GM11168 (cell line): ENCODE measurements around the gene NMT1.
"Not testable (repeated sequence)": the region's sequence is repeated elsewhere in the genome, so short reads cannot be mapped to it uniquely, and the experiment has no call there.

Source experiments
- in situ Hi-C: fragments of 300-500 bp; cut with MboI; formaldehyde crosslinking; loops from one replicate; pipeline ENCODE4 v1.12.0; 2022; ENCODE audit warnings: low sequenced_read_pairs; ENCODE audit not compliant: unreplicated experiment

The NMT1 gene

DNA sequence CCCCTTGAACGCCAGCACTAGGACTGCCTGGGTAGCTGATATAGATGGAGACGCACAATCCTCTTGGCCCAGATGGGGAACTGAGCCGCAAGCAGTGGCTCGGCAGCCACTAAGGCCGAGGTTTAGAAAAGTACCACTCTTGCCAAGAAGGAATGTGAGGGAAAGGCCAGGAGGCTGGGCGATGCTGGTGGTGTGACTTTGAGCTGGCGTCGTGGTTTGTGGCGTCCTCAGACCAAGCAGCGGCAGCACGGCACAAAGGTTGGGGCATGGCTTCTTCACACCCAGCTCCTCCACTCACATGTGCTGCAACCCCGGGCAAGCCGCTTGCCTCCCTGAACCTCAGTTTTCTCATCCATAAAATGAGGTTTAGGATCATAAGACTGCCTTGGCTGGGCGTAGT lies 25.3 kb upstream of the NMT1 start:
- in situ Hi-C loops, result no loop called here

- in situ Hi-C loops, result no loop called here
These were observed 24.4 kb upstream of the NMT1 start for GRCh38 chr17:45036691-45037090.

DNA sequence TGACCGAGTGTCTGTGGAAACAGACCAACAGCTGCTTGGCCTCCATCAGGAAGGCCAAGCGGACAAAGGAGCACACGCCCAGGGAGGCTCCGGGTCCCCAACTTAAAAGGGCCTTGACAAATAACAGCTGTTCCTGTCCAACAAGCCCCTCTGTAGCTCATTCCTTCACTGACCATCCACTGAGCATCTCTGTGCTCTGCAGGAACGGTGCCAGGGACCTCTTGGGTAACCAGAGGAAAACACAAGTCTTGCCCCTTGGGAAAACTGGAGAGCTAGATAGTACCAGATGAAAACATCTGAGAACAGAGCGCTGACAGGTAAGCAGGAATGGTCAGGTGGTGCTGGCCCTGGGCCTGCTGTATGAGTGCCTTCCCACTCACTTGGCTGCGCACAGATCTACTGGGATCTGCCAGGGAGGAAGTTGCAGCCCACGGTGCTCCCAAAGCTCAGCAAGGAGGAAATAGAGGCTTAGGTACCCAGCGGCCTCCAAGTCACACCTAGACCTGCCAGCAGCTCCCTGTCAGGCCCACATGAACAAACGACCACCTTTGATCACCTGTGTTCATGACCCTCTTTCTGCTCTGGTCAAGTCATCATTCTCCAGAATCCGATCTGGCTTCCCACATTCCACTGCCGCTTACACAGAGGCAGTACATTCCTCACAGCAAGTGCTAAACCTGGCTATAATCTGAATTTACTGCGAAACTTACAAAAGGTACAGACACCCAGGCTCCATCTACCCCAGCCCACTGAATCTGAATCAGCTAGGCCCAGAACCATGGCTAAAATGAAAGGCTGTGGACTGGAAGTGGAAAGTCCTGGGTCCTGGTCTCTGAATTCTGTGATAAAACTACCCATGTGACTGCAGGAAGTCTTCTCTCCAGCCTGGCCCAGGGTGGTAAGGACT lies 22.1 kb upstream of the NMT1 start:
- in situ Hi-C loops, result no loop called here

DNA sequence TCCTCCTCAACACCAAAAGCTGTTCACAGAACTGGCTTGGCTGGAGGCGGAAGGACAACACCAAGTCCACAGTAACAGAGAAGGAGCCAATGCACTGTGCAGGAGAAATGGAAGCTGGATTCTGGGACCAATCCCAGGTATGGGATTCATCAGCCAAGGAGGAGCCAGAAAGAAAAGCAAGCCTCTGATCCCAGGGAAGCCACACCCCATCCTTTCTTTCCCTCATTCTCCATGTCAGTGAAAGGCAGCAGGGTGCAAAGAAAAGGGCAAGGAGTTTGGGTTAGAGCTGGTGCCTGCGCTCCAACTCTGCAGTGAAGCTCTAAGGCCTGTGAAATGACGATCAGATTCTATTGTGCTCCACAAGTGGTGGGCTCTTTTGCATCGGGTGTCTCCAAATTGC lies 20.7 kb upstream of the NMT1 start:
- in situ Hi-C loops, result no loop called here

DNA sequence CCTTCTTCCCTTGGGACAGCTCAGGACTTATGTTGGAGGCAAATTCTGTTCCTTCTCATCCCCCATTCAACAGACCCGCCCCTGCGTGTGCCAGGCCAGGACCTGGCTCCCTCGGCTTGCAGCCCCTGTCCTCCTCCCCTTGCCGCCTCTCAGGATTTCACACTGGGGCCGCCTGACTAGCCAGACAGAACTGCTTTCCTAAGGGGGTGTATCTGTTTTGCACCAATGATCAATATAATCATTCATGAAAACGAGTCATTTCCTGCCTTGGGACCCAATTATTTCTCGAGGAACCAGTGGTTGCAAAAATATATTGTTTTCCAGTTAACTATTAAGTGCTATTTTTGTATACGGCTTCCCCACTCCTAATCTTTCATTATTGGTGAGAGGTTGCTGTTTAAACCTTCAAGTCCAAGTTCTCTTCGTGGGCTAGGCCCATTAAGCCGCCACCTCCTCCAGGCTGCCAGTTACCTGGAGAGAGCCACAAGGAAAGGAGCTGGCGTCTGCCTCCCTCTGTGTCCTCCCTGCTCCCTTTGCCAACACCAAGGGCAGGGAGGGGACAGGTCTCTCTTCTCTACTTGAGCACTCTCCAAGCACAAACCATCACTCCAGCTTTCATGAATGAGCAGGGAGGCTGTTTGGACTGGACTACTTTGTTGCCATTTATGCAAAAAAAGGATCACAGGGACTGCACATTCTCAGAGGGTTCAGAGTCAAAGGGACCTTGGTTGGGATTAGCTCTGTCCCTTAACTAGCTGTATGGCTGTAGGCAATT lies 18.6 kb upstream of the NMT1 start:
- in situ Hi-C loops, result no loop called here

DNA sequence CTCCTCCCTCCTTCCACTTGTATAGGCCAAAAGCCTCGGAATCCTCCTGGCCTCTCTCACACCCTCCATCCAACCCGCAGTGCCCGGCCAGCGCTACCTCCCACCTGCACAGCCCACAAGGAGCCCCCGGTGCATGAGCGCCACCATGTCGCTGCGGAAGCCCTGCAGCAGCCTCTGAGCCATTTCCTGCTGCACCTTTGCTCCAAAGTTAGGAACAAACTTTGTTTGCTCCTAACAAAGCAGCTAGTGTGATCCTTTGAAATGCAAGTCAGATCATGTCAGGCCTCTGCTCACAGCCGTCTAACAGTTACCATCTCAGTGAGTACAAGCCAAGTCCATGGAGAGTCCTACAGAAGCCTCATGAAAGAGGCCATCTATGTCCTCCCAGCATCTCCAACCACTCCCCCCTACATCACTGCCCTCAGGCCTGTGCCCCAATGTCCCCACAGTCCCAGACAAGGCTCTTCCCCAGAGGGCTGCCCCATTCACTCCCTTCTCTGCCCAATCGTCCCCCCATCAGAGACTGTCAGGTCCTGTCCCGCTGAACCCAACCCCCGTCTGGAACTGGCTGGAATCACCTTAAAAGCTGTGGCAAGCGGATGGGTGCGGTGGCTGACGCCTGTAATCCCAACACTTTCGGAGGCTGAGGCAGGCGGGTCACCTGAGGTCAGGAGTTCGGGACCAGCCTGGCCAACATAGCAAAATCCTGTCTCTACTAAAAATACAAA lies 17.1 kb upstream of the NMT1 start:
- in situ Hi-C loops, result no loop called here

DNA sequence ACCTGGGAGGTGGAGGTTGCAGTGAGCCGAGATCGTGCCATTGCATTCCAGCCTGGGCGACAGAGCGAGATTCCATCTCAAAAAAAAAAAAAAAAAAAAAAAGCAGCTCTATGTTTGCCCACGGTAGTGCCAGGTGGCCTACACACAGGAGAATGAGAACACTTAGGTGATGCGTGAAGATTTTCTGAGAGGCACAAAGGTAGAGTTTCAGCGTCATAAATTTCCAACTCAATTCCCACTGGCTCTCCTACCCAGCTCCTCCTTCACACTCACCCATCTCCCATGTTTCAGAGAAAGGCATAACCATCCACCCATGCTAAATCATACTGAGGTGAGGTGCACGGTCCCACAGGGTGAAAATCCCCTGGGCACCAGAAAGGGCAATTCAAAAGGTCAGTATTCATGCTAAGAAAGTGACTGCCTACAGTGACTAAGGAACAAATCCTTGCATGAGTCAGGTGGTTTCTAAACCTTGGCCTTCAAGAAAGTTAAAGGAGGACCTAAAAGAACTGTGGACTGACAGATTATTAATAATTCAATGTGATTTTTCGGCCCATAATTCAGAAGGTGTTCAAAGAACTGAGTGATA lies 14.5 kb upstream of the NMT1 start:
- in situ Hi-C loops, result no loop called here

DNA sequence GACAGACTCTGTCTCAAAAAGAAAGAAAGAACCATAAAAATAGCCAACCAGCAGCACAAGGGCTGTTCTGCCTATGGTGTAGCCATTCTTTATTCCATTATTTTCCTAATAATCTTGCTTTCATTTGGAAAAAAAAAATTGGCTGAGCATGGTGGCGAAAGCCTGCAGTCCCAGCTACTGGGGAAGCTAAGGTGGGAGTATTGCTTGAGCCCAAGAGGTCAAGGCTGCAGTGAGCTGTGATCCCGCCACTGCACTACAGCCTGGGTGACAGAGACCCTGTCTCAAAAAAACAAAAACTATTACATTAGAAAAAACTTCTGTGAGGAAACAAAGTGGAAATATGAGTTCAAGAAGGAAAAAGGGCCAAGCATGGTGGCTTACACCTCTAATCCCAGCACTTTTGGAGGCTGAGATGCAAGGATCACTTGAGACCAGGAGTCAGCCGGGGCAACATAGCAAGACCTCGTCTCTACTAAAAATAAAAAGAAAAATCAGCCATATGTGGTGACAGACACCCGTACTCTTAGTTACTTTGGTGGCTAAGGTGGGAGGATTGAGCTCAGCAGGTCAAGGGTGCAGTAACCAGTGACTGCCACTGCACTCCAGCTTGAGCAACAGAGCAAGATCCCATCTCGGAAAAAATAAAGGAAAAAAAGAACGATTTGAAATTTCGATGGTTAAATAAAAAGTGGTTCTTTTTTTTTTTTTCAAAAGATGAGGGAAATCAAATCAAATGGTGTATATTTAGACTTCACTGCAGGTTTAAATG lies 12.1 kb upstream of the NMT1 start:
- in situ Hi-C loops, result no loop called here

DNA sequence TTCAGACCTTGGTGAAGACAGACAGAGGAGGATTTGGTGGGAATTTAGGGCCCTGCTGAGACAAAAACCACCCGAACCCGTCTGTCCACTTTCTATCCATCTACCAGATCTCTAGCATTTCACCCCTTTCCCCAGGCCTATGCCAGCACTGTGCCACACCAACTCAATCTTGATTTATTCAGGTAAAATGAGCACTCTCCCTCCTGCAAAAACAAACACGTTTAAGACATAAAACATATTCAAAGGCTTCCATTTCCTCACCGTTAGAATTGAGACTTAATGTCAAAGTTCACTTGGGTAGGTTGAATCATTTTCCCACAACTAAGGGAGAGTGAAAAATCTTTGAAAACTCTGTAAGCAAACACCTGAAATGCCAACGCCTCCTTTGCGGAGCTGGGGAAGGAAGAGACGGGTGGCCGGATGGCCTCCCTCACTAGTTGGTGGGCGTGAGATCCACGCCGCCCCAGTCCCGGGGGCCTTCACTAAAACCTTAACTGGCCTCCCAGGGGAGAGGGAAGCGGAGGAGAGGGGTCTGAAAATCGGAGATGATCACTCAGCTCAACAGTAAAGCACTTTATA lies 10.5 kb upstream of the NMT1 start:
- in situ Hi-C loops, result no loop called here

DNA sequence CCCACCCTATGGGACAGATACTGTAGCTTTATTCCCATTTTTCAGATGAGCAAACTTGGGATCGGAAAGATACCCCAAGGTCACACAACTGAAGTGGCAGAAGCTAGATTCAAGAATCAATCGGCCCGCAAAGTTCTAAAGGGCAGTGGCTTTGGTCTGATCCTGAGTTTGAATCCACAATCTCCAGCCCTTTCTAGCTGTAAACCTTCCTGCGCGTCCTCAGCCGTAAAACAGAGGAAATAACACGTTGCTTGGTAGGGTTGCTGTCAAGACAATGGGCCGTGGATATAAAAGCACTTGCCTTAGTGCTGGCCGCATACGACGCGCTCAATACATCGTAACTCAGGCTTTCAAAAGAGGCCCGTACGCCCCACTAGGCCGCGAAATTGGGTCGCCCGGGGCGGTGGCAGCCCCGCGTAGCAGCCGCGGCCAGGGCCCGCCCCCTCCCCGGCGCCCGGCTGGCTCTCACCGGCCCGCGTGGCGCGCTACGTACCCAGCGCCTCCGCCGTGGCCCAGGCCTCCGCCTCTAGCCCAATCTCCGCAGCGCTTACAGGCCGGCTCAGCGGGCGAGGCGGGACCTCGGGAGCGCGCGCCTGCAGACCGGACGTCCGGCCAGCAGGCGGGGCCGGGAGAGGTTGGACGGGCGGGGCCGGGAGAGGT lies 9.9 kb upstream of the NMT1 start, which contains the start of gene DCAKD:
DCAKD (minus strand) TSS at position 573 of the 660 bp plus-strand sequence. CDS start 16,747 bp downstream, outside the sequence.
- in situ Hi-C loops, result no loop called here

DNA sequence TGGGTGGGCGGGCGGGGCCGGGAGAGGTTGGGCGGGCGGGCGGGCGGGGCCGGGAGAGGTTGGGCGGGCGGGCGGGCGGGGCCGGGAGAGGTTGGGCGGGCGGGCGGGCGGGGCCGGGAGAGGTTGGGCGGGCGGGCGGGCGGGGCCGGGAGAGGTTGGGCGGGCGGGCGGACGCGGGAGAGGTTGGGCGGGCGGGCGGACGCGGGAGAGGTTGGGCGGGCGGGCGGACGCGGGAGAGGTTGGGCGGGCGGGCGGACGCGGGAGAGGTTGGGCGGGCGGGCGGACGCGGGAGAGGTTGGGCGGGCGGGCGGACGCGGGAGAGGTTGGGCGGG lies 9.4 kb upstream of the NMT1 start:
- in situ Hi-C loops, result not testable (repeated sequence)

GRCh38 chr17:45052052-45052772 lies 8.9 kb upstream of the NMT1 start:
- in situ Hi-C loops, result no loop called here

- in situ Hi-C loops, result no loop called here
These were observed 728 bp upstream of the NMT1 start for GRCh38 chr17:45060382-45060796.

DNA sequence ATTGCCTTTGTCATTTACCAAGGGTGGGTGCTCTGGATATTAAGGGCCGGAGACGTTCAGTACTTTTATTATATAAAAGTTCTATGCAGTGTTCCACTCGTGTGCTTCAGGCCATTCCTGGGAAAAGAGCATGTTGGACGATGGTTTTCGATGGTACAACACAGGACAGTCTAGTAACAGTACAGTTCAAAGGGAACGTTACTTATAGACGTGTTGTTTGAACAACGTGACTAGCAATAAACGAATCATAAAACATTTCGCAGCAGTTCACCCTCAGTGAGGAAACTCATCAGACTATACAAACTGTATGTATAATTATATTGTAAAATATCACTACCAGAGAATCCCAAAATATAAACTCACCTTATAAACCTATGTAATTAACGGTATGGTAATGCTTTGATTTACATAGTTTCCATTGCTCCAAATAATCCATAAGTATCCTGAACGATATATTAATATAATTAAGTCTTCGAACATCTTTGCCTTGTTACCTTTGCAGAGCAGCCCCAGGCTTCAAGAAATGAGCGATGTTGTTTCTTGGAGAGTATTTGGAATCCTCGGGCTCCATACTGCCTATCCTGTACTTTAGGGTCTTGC lies 589 bp downstream of the NMT1 start:
- in situ Hi-C loops, result no loop called here

- in situ Hi-C loops, result no loop called here
These were observed 2.1 kb downstream of the NMT1 start for GRCh38 chr17:45063198-45063597.

DNA sequence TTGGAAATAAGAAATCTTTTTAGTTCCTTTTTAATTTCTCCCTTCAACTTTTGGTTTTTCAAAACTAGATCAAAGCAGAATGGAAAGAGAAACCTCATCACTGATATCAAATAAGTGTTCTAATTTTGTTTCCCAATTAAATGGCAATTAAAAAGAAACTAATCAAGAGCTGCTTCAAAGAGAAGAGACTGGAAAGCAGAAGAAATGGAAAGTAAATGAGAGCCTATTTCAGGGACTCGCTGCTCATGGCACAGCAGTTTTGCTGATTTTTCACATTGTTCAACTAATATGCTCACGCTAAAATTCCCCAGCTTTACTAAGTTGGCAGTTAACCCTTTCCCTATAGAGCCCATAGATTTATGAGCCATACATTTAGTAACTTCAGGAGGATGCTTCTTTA lies 6.5 kb downstream of the NMT1 start:
- in situ Hi-C loops, result no loop called here

DNA sequence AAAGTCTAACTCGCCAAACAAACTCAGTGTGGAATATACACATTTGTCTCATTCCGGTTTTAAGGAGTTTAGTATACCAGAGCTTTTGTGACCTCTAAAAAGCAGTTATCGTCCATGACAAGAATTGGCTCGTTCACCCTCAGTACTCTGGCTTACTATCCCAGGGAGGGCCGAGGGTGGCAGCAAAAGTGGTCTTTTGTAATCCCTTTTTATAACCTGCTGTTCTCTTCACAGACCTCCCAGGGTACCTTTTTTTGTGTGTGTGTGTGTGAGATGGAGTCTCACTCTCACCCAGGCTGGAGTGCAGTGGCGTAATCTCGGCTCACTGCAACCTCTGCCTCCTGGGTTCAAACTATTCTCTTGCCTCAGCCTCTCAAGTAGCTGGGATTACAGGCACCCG lies 8.9 kb downstream of the NMT1 start:
- in situ Hi-C loops, result no loop called here

DNA sequence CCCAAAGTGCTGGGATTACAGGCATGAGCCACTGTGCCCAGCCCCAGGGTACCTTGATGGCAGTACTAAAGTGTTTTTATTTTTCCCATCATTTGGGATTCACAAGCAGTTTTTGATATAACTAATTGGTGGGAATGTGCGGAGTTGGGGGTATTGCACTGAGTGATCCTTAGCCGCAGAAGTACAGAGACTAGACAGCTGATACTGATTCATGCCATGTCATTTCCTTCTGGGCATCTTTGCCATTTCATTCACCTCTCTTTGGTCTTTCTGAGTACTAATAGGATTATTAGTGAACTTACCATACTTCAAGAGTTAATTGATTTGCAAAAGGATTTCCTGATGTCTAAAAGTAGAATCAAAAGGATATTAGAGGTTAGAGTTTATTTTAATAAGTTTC lies 9.7 kb downstream of the NMT1 start:
- in situ Hi-C loops, result no loop called here
